ENCODE results near the gene CCN2. TPM values are rescaled to one million over a fixed set of nuclear protein-coding genes. Genes with fewer than 3 reads are reported as not detected.

Gene CCN2, protein sequence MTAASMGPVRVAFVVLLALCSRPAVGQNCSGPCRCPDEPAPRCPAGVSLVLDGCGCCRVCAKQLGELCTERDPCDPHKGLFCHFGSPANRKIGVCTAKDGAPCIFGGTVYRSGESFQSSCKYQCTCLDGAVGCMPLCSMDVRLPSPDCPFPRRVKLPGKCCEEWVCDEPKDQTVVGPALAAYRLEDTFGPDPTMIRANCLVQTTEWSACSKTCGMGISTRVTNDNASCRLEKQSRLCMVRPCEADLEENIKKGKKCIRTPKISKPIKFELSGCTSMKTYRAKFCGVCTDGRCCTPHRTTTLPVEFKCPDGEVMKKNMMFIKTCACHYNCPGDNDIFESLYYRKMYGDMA
- polyA plus RNA-seq (2013, experiment 1 of 2) = 252 TPM
- polyA plus RNA-seq (2013, experiment 2 of 2) = 259 TPM

DNA sequence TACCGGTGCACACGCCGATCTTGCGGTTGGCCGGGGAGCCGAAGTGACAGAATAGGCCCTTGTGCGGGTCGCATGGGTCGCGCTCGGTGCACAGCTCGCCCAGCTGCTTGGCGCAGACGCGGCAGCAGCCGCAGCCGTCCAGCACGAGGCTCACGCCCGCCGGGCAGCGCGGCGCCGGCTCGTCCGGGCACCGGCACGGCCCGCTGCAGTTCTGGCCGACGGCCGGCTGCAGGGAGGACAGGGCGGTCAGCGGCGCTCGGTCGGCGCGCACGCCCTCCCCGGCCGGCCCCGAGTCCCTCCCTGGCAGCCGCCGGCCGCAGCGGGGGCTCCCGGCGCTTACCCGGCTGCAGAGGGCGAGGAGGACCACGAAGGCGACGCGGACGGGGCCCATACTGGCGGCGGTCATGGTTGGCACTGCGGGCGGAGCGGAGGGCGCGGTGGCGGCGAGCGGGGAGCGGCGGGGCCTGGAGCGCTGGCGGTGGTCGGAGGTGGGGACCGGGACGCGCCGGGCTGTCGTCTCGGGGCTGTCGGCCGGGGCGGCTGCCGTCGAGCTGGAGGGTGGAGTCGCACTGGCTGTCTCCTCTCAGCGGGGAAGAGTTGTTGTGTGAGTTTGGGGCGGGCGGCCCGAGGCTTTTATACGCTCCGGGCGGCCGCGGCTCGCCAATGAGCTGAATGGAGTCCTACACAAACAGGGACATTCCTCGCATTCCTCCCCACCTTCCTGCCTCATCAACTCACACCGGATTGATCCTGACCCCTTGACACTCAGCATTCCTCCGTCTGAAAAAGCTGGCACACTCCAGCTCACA is at the start of gene CCN2:
Gene CCN2 (minus strand): TSS at position 606 of the 809 bp plus-strand sequence. CDS start 200 bp downstream, at position 406.
- Histone ChIP-seq H4K91ac (ENCODE audit: low read length) (peak within 1 kb of the TSS; percentile 95), H3K79me1 (replicated peaks; ENCODE audit: low read length, poor library complexity, severe bottlenecking) (no peaks in the 10 kb centered on the region), H4K8ac (ENCODE audit: low read length) (peak within 1 kb of the TSS; percentile 95), H3K9me3 (ENCODE audit: control insufficient read depth, low read length) (no peaks in the 10 kb centered on the region), H3K23ac (ENCODE audit: low read length in 2 of 2) (peak within 1 kb of the TSS in 1 of 2 experiments; percentile 99), H2AK5ac (ENCODE audit: low read length, severe bottlenecking) (peak within 1 kb of the TSS; percentile 99), H3K4ac (ENCODE audit: low read depth in 1 of 2, low read length in 2 of 2) (peak within 1 kb of the TSS; percentile 81 to 95), H3K14ac (ENCODE audit: low read length in 2 of 2) (peak within 1 kb of the TSS in 1 of 2 experiments; percentile 98), H3K4me1 (ENCODE audit: control insufficient read depth, insufficient read depth, low read depth, low read length) (peaks cover 4% of the 10 kb centered on the region), H2BK15ac (ENCODE audit: low read depth, poor library complexity, severe bottlenecking) (peak within 1 kb of the TSS; percentile 33), H3K4me2 (ENCODE audit: low read length, poor library complexity, severe bottlenecking) (peak within 1 kb of the TSS; percentile 65), H2BK5ac (ENCODE audit: low read depth, low read length, poor library complexity, severe bottlenecking) (peak within 1 kb of the TSS; percentile 96), H2BK12ac (ENCODE audit: low read length in 2 of 2) (peak within 1 kb of the TSS; percentile 28 to 95), H3K36me3 (ENCODE audit: control insufficient read depth in 1 of 2, insufficient read depth in 2 of 2, low read depth in 1 of 2, low read length in 2 of 2) (peaks cover 0 to 16% of the 10 kb centered on the region in 2 experiments), H3K4me3 (ENCODE audit: insufficient read depth in 1 of 2, low read depth in 1 of 2, low read length in 2 of 2) (peak within 1 kb of the TSS; percentile 69 to 88), H3K27ac (ENCODE audit: low read length, poor library complexity, severe bottlenecking) (peak within 1 kb of the TSS; percentile 91), H2BK120ac (ENCODE audit: low read depth, low read length) (peak within 1 kb of the TSS; percentile 90), H3K9ac (ENCODE audit: low read length) (peak within 1 kb of the TSS; percentile 93), H3K27me3 (ENCODE audit: control insufficient read depth in 1 of 2, insufficient read depth in 1 of 2, low read length in 2 of 2) (no peaks in the 10 kb centered on the region), H3K18ac (ENCODE audit: low read depth in 1 of 2, low read length in 2 of 2) (peak within 1 kb of the TSS; percentile 84 to 99), H2AFZ (ENCODE audit: low read depth, low read length) (peak within 1 kb of the TSS; percentile 54)
- DNase-seq = peak; percentile 93
- 1% methylated on average over 59 of the region's 97 CpGs for WGBS

DNA sequence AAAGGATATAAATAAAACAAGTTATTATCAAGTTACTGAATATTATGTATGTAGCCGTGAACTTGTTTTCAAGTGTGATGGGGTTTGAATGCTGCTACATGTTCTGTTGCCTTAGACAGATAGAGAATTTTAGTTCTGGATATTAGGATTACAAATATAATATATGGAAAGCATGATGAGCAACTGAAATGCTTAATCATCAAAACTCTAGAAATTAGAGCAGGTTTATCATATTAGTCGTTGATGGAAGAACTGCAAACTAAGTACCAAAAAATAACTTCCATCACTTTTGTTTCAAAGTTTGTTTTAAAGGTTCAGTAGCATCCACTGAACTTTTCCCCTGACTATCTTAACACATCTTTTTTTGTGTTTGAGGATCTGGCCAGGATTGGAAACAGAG is 49.1 kb upstream of the CCN2 start:
- H3K4ac ChIP-seq (ENCODE audit: low read depth in 1 of 2, low read length in 2 of 2) = no peak overlapping the region
- DNase-seq = no peak
- WGBS = 100% methylated on average over 2 of the region's 2 CpGs
- no peak overlapping the region for H3K4me2 ChIP-seq (ENCODE audit: low read length, poor library complexity, severe bottlenecking)
- no peak overlapping the region for H2BK120ac ChIP-seq (ENCODE audit: low read depth, low read length)
- H3K27me3 ChIP-seq (ENCODE audit: control insufficient read depth in 1 of 2, insufficient read depth in 1 of 2, low read length in 2 of 2) = no peaks in the 10 kb centered on the region
- H2BK5ac ChIP-seq (ENCODE audit: low read depth, low read length, poor library complexity, severe bottlenecking) = no peak overlapping the region
- peaks cover 6% of the 10 kb centered on the region for H3K4me1 ChIP-seq (ENCODE audit: control insufficient read depth, insufficient read depth, low read depth, low read length)
- H3K18ac ChIP-seq (ENCODE audit: low read depth in 1 of 2, low read length in 2 of 2) = no peak overlapping the region
- H3K14ac ChIP-seq (ENCODE audit: low read length in 2 of 2) = no peak overlapping the region
- H3K79me1 ChIP-seq (replicated peaks; ENCODE audit: low read length, poor library complexity, severe bottlenecking) = no peaks in the 10 kb centered on the region
- no peak overlapping the region for H2AFZ ChIP-seq (ENCODE audit: low read depth, low read length)
- no peak overlapping the region for H3K27ac ChIP-seq (ENCODE audit: low read length, poor library complexity, severe bottlenecking)
- H3K36me3 ChIP-seq (ENCODE audit: control insufficient read depth in 1 of 2, insufficient read depth in 2 of 2, low read depth in 1 of 2, low read length in 2 of 2) = no peaks in the 10 kb centered on the region
- H2AK5ac ChIP-seq (ENCODE audit: low read length, severe bottlenecking) = no peak overlapping the region
- no peak overlapping the region for H3K9ac ChIP-seq (ENCODE audit: low read length)
- no peak overlapping the region for H2BK15ac ChIP-seq (ENCODE audit: low read depth, poor library complexity, severe bottlenecking)
- no peak overlapping the region for H3K4me3 ChIP-seq (ENCODE audit: insufficient read depth in 1 of 2, low read depth in 1 of 2, low read length in 2 of 2)
- H2BK12ac ChIP-seq (ENCODE audit: low read length in 2 of 2) = no peak overlapping the region
- no peak overlapping the region for H4K8ac ChIP-seq (ENCODE audit: low read length)
- H3K9me3 ChIP-seq (ENCODE audit: control insufficient read depth, low read length) = peaks cover 23% of the 10 kb centered on the region
- H3K23ac ChIP-seq (ENCODE audit: low read length in 2 of 2) = no peak overlapping the region
- no peak overlapping the region for H4K91ac ChIP-seq (ENCODE audit: low read length)

DNA sequence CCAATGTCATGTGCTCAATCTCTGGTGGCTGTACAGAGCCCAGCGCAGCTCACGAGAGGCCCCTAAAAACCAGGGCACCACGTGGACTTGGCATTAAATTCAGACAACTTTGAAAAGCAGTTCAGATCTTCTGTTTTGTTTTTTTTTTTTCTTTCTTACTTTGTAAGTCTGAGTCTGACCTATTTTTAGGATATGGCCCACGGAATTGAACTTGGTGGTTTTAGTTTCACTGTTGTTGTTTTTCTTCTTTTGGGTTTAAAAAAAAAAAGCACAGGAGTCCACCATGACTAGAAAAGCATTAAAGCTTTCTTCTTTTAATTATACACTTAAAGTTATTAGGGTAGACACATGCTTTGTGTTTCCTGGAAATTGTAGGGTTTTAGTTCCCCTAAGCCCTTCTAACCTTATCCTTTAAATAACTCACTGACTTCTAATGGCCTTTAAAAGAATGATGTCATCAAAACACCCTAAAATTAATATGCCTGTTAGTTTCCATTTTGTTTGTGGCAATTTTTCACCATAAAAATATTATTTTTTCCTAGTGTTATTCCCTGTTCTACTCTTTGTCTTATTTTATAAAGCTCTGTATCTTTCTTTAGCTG is 48.5 kb upstream of the CCN2 start:
- Histone ChIP-seq H4K8ac (ENCODE audit: low read length) (no peak overlapping the region), H3K18ac (ENCODE audit: low read depth in 1 of 2, low read length in 2 of 2) (no peak overlapping the region), H2BK12ac (ENCODE audit: low read length in 2 of 2) (no peak overlapping the region), H3K79me1 (replicated peaks; ENCODE audit: low read length, poor library complexity, severe bottlenecking) (no peaks in the 10 kb centered on the region), H3K4ac (ENCODE audit: low read depth in 1 of 2, low read length in 2 of 2) (no peak overlapping the region), H2AFZ (ENCODE audit: low read depth, low read length) (no peak overlapping the region), H2BK15ac (ENCODE audit: low read depth, poor library complexity, severe bottlenecking) (no peak overlapping the region), H3K27me3 (ENCODE audit: control insufficient read depth in 1 of 2, insufficient read depth in 1 of 2, low read length in 2 of 2) (no peaks in the 10 kb centered on the region), H2BK5ac (ENCODE audit: low read depth, low read length, poor library complexity, severe bottlenecking) (no peak overlapping the region), H3K9ac (ENCODE audit: low read length) (peak overlapping the region; percentile 53), H3K23ac (ENCODE audit: low read length in 2 of 2) (no peak overlapping the region), H3K27ac (ENCODE audit: low read length, poor library complexity, severe bottlenecking) (no peak overlapping the region), H3K14ac (ENCODE audit: low read length in 2 of 2) (no peak overlapping the region), H2BK120ac (ENCODE audit: low read depth, low read length) (no peak overlapping the region), H2AK5ac (ENCODE audit: low read length, severe bottlenecking) (no peak overlapping the region), H3K4me3 (ENCODE audit: insufficient read depth in 1 of 2, low read depth in 1 of 2, low read length in 2 of 2) (no peak overlapping the region), H3K36me3 (ENCODE audit: control insufficient read depth in 1 of 2, insufficient read depth in 2 of 2, low read depth in 1 of 2, low read length in 2 of 2) (no peaks in the 10 kb centered on the region), H3K4me2 (ENCODE audit: low read length, poor library complexity, severe bottlenecking) (no peak overlapping the region), H3K9me3 (ENCODE audit: control insufficient read depth, low read length) (peaks cover 18% of the 10 kb centered on the region), H4K91ac (ENCODE audit: low read length) (no peak overlapping the region), H3K4me1 (ENCODE audit: control insufficient read depth, insufficient read depth, low read depth, low read length) (peaks cover 6% of the 10 kb centered on the region)
- 94% methylated on average over 3 of the region's 4 CpGs for WGBS
- DNase-seq = no peak
